Epithelial cell of proximal tubule (primary cell): ENCODE results near the gene C3orf49. TPM values are rescaled to one million over a fixed set of nuclear protein-coding genes. Genes with fewer than 3 reads are reported as not detected.

ENCODE experiments used
- DNase-seq: peaks from one replicate; pipeline ENCODE4 v3.0.0-alpha.2; 2011; ENCODE audit warnings: low read depth
- H3K4me3 ChIP-seq: 2 replicates; pipeline ENCODE4 v1.5.1; 2011; ENCODE audit warnings: low read depth, mild to moderate bottlenecking, low read length
- total RNA-seq: library from RNA; depleted of rRNA; stranded (reverse); fragments of >200 nt; gene quantifications from 2 replicates; pipeline ENCODE4 v1.2.3, GENCODE V29; 2015
- TF ChIP-seq, protein P1 (sequence below): conservative IDR thresholded peaks from 2 replicates; pipeline ENCODE4 v1.5.1; 2012; ENCODE audit warnings: low read depth, mild to moderate bottlenecking, low read length

Gene C3orf49
- total RNA-seq, 1 donor from 2014 or later = not detected

DNA sequence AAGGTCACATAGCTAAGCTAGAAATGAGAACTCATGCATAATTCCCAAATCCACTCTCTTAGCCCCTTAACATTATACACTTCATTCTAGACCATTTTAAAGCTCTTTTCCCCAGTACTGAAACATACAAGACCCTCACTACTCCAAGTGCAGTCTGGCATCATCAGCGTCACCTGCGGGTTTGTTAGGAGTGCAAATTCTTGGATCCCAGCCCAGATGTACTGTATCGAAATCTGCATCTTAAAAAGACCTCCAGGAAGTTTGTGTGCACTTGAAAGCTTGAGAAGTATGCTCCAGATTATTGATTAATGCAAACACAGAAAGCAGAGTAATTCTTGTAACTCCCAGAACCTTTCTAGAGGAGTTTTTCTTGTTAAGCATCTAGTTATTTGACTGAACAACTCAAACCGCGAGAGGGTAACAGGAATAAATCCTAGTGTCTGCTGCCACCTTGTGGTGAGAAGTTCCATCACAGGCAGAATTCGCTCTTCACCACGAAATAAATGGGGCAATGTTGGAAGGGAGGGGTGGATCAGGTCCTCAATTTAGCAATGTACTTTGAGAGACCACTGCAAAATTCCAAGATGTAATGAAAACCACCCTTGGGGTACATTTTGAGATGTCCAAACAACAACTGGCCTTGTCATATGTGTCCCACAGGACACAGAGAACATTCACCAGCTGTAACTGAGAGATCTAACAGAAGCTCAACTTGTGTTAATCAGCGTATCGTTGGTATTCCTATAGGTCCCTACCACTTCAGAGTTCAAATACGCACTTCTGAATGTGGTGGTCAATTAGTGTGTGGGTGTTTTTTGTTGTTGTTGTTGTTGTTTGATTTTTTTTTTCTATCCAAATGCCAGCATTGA is 583 bp upstream of the C3orf49 start:
- TF ChIP-seq, protein P1, sequence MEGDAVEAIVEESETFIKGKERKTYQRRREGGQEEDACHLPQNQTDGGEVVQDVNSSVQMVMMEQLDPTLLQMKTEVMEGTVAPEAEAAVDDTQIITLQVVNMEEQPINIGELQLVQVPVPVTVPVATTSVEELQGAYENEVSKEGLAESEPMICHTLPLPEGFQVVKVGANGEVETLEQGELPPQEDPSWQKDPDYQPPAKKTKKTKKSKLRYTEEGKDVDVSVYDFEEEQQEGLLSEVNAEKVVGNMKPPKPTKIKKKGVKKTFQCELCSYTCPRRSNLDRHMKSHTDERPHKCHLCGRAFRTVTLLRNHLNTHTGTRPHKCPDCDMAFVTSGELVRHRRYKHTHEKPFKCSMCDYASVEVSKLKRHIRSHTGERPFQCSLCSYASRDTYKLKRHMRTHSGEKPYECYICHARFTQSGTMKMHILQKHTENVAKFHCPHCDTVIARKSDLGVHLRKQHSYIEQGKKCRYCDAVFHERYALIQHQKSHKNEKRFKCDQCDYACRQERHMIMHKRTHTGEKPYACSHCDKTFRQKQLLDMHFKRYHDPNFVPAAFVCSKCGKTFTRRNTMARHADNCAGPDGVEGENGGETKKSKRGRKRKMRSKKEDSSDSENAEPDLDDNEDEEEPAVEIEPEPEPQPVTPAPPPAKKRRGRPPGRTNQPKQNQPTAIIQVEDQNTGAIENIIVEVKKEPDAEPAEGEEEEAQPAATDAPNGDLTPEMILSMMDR = peak; percentile 84
- H3K4me3 ChIP-seq = no peak overlapping the region
- peak; percentile 13 for DNase-seq

DNA sequence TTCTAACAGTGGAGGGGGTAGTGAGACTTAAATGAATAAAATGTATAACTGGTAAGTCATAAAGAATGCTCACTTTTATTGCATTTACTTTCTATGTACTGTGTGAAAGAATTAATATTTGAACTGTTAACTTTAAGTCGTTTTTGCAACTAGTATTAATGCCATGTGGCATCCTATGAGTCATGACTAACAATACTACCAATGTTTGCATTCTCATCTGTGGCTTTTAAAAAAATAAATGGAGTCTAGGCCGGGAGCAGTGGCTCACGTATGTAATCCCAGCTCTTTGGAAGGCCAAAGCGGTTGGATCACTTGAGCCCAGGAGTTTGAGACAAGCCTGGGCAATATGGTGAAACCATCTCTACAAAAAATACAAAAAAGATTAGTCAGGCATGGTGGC is 5.2 kb downstream of the C3orf49 start:
- TF ChIP-seq, protein P1 = no peak
- DNase-seq = no peak
- no peak overlapping the region for H3K4me3 ChIP-seq

DNA sequence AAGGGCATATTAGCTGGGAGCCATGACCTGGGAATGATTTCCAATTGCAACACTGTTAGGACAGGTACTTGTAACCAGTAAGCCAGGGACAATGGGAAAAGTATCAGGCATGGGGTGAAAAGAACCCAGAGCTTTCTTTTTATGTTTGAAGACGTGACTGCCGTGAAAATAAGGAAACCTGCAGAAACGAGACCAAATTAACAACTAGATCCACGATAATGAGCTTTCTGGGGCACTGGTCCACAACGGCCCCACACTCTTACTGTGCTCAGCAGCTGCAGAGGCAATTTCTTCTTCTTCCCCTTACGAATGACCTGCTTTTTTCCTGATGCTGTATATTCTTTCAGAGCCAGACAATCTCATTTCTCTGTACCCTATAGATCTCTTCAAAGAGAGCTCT is 11.4 kb downstream of the C3orf49 start:
- no peak for DNase-seq

DNA sequence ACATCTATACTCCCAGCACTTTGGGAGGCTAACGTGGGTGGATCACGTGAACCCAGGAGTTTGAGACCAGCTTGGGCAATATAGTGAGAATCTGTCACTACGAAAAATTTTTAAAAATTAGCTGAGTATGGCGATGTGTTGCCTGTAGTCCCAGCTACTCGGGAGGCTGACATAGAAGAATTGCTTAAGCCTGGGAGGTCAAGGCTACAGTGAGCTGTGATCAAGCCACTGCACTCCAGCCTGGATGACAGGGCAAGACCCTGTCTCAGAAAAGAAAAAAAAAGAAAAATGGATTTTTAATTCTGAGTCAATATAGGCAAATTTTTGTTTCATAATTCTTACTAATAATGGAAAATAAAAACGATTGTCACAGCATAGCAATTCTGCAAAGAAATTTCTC is 13.3 kb downstream of the C3orf49 start:
- no peak overlapping the region for H3K4me3 ChIP-seq
- DNase-seq = no peak
- TF ChIP-seq, protein P1 = no peak

More for the DNA sequence above, 11.4 kb downstream of the C3orf49 start:
- TF ChIP-seq, protein P1 = no peak
- H3K4me3 ChIP-seq = no peak overlapping the region

DNA sequence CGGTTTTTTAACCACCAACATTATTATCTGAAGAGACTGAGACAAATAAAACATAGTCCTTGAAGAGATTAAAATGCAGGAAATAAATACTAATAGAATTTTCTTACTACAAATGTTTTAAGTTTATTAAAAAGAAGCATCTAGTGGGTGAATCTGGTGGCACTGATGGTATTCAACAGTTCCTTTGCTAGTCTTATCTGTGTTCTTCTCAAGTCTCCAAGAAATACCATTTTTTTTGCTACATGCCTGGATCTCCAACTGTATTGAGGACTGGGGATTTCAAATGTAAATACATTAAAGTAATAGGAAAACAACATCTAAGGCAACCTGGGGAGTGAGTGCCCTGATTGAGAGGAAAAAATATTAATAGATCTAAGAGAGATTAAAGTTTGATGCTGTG is 22.6 kb downstream of the C3orf49 start:
- H3K4me3 ChIP-seq = no peak overlapping the region
- DNase-seq = no peak
- TF ChIP-seq, protein P1 = no peak

DNA sequence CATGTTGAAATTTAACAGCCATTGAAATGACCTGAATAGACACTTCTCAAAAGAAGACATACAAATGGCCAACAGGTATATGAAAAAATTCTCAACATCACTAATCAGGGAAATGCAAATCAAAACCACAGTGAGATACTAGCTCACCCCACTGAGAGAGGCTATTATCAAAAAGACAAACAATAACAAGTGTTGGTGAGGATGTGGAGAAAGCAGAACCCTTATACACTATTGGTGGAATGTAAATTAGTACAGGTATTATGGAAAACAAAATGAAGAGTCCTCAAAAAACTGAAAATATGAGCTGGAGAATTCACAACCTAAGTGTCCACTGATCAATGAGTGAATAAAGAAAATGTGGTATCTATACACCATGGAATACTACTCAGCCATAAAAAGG is 23.0 kb downstream of the C3orf49 start:
- TF ChIP-seq, protein P1 = no peak
- H3K4me3 ChIP-seq = no peak overlapping the region
- no peak for DNase-seq

DNA sequence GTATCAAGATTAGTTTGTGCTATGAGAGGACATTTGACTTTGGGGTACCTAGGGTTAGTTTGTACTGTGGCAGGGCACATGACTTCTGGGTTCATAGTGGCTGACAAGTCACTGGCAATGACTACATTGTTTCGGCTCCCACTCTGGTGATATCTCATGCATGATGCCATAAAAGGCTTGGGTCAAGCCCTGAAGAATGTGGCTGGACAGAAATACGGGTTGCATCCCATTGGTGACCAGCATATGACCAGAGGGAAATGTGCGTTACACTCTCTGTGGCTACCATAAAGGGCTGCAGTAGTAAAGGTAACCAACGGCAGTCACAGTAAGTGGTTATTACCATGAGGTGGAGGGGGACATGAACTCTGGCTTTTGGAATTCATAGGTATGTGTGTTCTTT is 26.1 kb downstream of the C3orf49 start:
- DNase-seq = no peak
- TF ChIP-seq, protein P1 = no peak
- no peak overlapping the region for H3K4me3 ChIP-seq
